PFSK-1 (cell line): Measurements from ENCODE around the gene RNF157.

Source experiments
- FOXP2 ChIP-seq: optimal IDR thresholded peaks from 2 replicates; pipeline ENCODE3; 2011; ENCODE audit warnings: borderline replicate concordance, control low read depth, inconsistent platforms; ENCODE audit not compliant: insufficient read depth; ENCODE audit errors: extremely low read length, extremely low read depth
- POLR2AphosphoS5 ChIP-seq: IDR thresholded peaks from 2 replicates; pipeline ENCODE4 v1.6.1; 2012; ENCODE audit warnings: low read depth, mild to moderate bottlenecking, control low read depth, low read length, moderate library complexity
- SIN3A ChIP-seq: IDR thresholded peaks from 2 replicates; pipeline ENCODE4 v1.6.1; 2012; ENCODE audit warnings: mild to moderate bottlenecking, low read length, moderate library complexity, borderline replicate concordance; ENCODE audit not compliant: insufficient read depth
- TAF1 ChIP-seq: IDR thresholded peaks from 2 replicates; pipeline ENCODE4 v1.6.1; 2012; ENCODE audit warnings: low read length, control low read depth, borderline replicate concordance; ENCODE audit not compliant: insufficient read depth
- TF ChIP-seq, protein P1 (sequence below), 2 experiments: IDR thresholded peaks; 2 replicates each; pipeline versions ENCODE4 v1.6.1 to v1.8.0; 2011 to 2012; ENCODE audit warnings: low read depth in 2 of 2, low read length in 2 of 2, control low read depth in 1 of 2, inconsistent platforms in 1 of 2, mild to moderate bottlenecking in 1 of 2, moderate library complexity in 1 of 2; ENCODE audit not compliant: insufficient read depth in 1 of 2

RNF157 gene

GRCh38 chr17:76115138-76115754, 125.0 kb downstream of the RNF157 start:
- TF ChIP-seq POLR2AphosphoS5 (no peak), SIN3A (no peak)

DNA sequence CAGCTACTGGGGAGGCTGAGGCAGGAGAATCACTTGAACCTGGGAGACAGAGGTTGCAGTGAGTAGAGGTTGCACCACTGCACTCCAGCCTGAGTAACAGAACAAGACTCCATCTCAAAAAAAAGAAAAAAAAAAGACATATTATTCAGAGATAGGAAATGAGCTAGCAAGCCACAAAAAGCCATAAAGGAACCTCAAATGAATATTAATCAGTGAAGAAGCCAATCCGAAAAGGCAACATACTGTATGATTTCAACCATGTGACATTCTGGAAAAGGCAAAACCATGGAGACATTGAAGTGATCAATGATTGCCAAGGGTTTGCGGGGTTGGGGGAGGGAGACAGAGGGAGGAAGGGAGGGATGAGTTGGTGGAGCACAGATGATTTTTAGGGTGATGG, 128.3 kb downstream of the RNF157 start:
- TF ChIP-seq SIN3A, result no peak
- TF ChIP-seq, protein P1, sequence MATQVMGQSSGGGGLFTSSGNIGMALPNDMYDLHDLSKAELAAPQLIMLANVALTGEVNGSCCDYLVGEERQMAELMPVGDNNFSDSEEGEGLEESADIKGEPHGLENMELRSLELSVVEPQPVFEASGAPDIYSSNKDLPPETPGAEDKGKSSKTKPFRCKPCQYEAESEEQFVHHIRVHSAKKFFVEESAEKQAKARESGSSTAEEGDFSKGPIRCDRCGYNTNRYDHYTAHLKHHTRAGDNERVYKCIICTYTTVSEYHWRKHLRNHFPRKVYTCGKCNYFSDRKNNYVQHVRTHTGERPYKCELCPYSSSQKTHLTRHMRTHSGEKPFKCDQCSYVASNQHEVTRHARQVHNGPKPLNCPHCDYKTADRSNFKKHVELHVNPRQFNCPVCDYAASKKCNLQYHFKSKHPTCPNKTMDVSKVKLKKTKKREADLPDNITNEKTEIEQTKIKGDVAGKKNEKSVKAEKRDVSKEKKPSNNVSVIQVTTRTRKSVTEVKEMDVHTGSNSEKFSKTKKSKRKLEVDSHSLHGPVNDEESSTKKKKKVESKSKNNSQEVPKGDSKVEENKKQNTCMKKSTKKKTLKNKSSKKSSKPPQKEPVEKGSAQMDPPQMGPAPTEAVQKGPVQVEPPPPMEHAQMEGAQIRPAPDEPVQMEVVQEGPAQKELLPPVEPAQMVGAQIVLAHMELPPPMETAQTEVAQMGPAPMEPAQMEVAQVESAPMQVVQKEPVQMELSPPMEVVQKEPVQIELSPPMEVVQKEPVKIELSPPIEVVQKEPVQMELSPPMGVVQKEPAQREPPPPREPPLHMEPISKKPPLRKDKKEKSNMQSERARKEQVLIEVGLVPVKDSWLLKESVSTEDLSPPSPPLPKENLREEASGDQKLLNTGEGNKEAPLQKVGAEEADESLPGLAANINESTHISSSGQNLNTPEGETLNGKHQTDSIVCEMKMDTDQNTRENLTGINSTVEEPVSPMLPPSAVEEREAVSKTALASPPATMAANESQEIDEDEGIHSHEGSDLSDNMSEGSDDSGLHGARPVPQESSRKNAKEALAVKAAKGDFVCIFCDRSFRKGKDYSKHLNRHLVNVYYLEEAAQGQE (IDR thresholded peaks at IDR 0.05; ENCODE audit: insufficient read depth in 1 of 2, low read depth in 2 of 2, low read length in 2 of 2), result no peak
- no peak for TF ChIP-seq POLR2AphosphoS5
- no peak for TF ChIP-seq FOXP2
- TF ChIP-seq TAF1, result no peak

- TF ChIP-seq, protein P1 (IDR thresholded peaks at IDR 0.05; ENCODE audit: insufficient read depth in 1 of 2, low read depth in 2 of 2, low read length in 2 of 2), result no peak
- TF ChIP-seq POLR2AphosphoS5 (no peak), TAF1 (no peak), FOXP2 (no peak), SIN3A (no peak)
These were observed 132.8 kb downstream of the RNF157 start for GRCh38 chr17:76107509-76107908.

GRCh38 chr17:76106703-76107102, 133.6 kb downstream of the RNF157 start:
- TF ChIP-seq SIN3A (no peak), FOXP2 (no peak), TAF1 (no peak)
- TF ChIP-seq, protein P1 (IDR thresholded peaks at IDR 0.05; ENCODE audit: insufficient read depth in 1 of 2, low read depth in 2 of 2, low read length in 2 of 2), result no peak

GRCh38 chr17:76104896-76105231, 135.4 kb downstream of the RNF157 start:
- no peak for TF ChIP-seq FOXP2
- no peak for TF ChIP-seq SIN3A
- TF ChIP-seq POLR2AphosphoS5, result no peak
- no peak for TF ChIP-seq TAF1
- TF ChIP-seq, protein P1 (IDR thresholded peaks at IDR 0.05; ENCODE audit: insufficient read depth in 1 of 2, low read depth in 2 of 2, low read length in 2 of 2), result no peak
